HG02885 (cell line): Measurements from ENCODE around the gene ZNF507.
"Not testable (repeated sequence)": the region's sequence is repeated elsewhere in the genome, so short reads cannot be mapped to it uniquely, and the experiment has no call there.

Source experiments
- ATAC-seq: cut with Tn5 transposase; IDR thresholded peaks from one replicate; pipeline ENCODE4 v1.9.1; 2021; ENCODE audit warnings: mild to moderate bottlenecking; ENCODE audit not compliant: unreplicated experiment, poor library complexity

The ZNF507 gene

DNA sequence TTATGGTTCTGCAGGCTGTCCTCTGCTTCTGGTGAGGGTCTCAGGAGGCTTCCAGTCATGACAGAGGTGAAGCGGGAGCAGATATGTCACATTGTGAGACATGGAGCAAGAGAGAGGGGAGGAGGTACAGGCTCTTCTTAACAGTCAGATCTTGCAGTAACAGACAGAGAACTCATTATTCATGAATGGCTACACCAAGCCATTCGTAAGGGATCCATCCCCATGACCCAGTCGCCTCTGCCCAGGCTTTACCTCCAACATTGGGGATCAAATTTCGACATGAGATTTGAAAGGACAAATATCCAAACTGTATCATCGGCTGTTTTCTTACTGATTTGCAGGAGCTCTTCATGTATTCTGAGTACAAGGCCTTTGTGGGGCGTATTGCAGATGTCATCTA, 21.7 kb downstream of the ZNF507 start:
- ATAC-seq: no peak

DNA sequence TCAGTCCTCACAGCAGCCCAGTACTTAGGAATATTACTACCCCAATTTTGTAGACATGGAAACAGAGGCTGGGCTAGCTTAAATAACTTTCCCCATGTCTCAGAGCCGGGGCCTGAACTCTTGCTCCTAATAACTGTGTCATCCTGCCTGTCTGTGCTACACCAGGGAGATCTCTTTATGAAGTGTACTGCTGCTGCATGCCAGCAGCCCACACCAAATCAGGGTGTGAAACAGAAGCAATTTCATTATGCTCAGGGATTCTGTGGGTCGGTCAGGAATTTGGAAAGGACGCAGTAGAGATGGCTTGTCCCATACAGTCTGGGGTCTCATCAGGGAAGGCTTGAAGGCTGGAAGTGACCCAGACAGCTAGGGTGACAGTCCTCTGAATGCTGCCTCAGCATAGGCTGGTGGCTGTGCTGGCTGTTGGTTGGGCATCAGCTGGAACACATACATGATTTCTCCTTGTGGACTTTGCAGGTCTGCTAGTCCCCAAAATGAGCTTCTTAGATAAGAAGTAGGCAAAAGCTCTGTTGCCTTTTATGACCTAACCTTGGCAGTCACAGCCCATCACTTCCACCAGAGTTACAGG, 22.6 kb downstream of the ZNF507 start:
- ATAC-seq: no peak

DNA sequence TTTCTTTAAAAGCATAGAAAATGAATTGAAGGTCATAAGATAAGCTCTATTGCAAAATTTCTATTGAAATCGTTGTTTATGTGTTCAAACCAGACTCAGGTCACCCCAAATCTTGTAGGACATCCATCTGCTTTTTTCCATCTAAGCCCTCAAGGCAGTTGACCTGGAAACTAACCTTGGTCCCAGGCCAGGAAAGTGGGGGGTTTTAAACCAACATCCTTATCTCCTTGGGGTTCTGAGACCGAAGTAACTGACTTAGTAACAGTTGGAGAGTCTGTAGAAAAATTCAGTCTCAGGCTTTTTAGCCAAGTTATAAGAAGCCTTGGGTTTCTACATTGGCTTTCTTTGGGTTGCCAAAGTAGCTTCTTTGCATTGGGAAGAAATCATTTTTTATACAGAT, 23.4 kb downstream of the ZNF507 start:
- ATAC-seq: no peak

DNA sequence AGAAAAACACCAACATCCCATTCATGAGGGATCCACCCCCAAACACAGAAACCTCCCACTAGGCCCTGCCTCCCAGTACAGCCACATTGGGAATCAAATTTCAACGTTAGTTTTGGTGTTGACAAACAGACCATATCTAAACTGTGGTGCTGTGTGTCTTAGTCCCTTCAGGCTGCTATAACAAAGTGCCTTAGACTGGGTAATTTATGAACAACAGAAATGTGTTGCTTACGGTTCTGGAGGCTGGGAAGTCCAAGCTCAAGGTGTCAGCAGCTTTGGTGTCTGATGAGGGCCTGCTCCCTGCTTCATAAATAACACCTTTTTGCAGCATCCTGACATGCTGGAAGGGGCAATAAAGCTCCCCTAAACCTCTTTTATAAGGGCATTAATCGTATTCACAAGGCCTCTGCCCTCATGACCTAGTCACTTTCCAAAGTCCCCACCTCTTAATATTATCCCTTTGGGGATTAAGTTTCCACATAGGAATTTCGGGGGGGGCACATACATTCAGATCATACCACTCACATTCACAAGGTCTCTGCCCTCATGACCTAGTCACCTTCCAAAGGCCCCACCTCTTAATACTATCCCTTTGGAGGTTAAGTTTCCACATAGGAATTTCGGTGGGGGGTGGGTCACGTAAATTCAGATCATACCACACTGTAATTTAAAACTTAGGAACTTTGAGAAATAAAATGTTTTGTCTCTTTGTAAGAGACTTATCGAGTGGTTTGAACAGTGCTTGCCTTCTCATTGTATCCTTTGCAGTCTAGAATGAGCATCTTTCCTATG, 27.5 kb downstream of the ZNF507 start:
- no peak for ATAC-seq

DNA sequence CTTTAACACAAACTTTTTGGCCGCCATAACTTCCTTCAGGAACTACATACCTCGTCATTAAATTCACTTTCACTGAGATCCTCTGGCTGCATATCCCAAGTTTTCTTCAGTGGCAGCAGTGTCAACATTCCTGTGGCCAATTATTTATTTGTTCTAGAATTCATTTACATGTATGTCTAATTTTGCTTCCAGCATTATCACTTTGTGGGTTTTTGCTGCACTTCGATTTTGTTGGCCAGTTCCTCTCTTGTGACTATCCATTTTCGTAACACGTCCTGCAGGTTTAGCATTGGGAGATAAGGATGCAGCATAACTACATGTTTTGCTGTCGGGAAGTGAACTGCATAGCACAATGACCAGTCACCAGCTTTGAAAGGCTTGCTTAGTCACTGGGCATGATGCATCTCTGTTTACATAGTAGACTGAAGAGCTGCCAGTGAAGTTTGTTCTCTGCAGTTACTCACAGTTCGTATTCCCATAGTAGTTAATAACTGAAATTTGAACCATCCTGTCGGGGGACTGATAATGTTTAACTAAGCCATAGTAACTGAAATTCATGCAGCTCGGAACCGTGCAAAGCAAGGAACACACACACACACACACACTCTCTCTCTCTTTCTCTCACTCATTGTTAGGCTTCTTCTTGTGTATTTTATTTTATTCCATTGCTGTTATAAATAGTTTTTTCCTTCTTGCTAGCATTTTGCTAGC, 28.3 kb downstream of the ZNF507 start:
- no peak for ATAC-seq

DNA sequence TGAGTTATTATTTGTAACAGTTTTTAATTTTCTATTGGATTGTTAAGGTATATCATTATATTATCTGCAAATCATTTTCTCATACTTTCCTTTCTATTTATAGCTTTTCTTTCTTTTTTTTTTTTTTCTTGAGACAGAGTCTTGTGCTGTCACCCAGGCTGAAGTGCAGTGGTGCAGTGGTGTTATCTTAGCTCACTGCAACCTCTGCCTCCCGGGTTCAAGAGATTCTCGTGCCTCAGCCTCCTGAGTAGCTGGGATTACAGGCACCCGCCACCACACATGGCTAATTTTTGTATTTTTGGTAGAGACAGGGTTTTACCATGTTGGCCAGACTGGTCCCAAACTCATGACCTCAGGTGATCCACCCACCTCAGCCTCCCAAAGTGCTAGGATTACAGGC, 29.0 kb downstream of the ZNF507 start:
- not testable (repeated sequence) for ATAC-seq

DNA sequence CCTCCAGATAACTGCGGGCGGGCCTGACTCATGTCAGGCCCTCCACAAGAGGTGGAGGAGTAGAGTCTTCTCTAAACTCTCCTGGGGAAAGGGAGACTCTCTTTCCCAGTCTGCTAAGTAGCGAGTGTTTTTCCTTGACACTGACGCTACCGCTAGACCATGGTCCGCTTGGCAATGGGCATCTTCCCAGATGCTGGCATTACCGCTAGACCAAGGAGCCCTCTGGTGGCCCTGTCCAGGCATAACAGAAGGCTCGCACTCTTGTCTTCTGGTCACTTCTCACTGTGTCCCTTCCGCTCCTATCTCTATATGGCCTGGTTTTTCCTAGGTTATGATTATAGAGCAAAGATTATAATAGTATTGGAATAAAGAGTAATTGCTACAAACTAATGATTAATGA, 31.7 kb downstream of the ZNF507 start:
- not testable (repeated sequence) for ATAC-seq

DNA sequence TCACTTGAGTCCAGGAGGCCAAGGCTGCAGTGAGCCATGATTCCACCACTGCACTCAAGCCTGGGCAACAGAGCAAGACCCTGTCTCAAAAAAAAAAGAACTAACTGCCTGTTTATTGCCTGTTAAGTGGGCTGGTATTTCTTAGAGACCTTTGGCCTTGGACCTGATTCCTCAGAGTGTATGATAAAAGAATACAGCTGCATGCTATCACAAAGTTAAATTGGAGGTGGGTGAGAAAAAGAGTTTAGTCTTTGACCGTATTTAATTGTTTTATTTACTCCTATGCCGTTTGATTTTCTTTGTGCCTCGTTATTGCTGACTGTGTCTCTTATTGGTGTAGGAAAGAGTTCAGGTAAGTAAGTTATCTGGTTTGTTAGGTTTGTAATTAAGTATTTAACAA, 34.9 kb downstream of the ZNF507 start:
- ATAC-seq: no peak

DNA sequence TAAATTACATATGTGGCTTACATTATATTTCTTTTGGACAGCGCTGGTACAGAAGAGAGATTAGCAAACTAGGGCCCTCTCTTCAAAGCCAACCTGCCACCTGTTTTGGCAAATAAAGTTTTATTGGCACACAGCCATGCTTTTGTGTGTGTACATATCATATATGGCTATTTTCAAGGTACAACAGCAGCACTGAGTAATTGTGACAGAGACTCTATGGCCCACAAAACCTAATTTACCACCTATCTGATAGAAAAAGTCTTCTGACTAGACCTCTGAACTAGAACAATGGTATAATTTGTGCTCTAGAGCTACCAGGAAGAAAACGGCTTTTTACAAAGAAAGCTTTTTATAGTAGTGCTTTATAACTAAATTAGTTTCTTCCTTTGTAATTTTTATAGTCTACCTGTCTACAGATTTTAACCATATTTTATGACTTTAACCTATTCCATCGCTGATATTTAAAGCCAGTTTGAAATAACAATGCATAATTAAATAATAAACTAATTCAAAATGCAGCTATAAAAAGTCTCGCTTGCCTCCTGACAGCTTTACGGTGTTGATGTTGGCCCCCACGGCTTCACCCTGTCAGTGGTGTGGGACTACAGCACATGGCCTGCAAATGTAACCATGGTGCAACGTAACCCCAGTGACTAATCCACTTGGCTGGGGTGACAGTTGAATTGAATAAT, 42.4 kb downstream of the ZNF507 start:
- ATAC-seq: no peak

DNA sequence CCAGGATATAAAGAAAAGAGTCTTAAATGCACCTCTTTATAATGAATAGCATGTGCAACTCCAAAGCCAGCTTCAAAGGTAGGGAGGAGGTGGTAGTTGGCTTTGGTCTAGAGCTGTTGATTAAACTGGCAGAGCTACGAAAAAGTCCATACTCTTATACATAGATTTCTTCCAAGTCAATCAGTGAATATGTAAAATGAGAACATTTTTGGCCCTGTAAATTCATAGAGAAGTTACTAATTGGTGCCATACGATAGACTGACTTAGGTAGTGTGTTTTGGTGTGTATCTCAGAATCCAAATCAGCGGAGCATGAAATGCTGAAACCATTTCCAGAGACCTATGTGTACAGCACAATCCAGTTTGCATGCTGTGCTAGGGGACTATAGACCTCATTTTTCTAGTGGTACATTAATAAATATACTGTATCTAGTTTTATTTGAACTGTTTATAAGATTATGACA, 43.0 kb downstream of the ZNF507 start:
- ATAC-seq: no peak

DNA sequence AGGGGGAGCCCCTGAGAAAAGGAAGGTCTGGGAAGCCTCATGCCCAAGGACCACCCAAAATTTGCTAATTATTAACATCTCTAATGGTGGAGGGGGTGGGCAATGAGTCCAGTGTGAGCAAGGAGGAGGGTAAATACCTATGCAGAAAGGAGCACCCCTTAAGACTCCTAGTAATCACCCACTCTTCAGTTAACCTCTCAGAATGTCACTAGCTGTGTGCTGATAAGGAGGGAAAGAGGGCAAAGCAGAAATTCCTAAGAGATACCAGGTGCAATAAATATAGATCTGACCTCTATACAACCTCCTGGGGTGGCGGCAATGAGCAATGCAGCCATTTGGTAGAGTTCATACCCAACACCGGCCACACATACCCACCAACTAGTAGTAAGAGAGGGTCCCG, 47.5 kb downstream of the ZNF507 start:
- no peak for ATAC-seq

DNA sequence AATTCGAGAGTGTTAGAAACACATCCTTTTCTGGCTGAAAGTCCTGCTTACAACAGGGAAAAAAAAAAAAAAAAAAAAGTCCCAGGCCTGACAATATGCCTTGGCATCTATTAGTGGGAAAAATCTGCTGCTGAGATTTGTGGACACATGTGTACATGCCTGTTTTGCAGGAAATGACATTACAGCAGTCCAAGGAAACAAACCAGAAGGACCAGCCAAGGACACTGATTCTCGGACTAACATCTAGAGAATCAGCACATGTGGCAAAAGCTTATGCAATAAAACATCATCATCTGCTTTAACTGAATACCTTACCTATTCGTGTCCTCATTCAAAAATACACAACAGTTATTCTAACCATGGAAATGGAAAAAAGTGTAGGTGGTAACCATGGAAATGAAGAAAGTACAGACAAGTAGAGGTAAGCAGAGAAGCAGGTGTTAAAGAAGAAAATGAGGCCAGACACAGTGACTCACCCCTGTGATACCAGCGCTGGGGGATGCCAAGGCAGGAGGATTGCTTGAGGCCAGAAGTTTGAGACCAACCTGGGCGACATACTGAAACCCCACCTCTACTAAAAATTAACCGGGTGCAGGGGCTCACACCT, 50.7 kb downstream of the ZNF507 start:
- ATAC-seq: no peak

DNA sequence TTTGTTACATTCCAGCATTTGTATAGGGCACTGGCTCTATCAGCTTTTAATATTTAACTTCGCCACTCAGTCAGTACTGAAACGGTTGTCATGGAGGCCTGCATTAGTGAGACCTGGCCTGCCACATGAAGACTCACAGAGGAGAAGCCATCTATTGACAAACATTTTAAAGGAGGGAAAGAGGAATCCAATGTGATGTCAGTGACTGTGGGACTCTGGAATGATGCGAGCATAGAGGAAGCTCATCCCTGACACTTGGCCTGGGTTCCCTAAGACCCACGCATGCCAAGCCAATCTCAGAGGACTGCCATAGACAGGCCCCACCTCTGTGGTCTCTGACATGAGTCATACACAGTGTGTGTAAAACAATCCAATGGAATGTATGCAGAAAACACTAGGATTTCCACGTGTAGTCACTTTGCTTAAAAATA, 52.3 kb downstream of the ZNF507 start:
- no peak for ATAC-seq

DNA sequence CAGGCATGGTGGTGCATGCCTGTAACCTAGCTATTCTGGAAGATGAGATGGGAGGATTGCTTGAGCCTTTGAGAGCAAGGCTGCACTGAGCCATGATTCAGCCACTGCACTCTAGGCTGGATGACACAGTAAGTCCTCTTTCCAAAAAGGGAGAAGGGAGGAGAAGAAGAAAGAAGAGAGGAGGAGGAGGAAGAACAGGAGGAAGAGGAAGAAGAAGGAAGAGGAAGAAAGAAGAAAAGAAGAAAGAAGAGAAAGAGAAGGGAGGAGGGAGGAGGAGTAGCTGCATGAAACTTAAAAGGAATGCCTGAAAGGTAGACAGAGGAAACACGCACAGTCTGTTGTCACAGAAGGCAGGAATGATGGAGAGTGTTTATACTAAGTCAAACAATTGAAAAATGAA, 56.6 kb downstream of the ZNF507 start:
- no peak for ATAC-seq

DNA sequence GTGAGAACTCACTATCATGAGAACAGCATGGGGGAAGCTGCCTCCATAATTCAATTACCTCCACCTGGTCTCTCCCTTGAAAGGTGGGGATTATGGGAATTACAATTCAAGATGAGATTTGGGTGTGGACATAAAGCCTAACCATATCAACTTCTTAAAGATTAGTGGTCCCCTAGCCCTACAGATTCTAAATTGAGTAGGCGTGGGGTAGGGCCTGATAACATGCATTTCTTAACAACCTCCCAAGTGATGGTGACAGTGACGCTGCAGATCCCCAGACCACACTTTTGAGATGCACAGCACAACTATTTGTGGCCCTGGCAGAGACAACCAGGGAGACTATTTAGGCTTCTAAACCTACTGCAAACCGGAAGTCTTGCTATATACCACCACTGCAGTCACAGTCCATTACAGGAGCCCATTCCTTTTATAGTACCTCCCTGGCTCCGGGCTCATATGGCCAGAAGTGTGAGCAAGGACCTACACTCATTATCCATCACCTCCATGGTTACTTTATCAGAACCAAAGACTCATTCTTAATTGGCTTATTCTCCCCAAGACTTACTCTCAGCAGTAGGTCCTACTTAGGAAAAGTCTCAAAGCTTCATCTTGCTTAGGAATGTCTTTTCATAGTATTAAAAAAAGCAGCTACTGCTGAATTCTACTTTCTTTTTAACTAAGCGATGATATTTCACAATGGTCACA, 58.0 kb downstream of the ZNF507 start:
- ATAC-seq: no peak

DNA sequence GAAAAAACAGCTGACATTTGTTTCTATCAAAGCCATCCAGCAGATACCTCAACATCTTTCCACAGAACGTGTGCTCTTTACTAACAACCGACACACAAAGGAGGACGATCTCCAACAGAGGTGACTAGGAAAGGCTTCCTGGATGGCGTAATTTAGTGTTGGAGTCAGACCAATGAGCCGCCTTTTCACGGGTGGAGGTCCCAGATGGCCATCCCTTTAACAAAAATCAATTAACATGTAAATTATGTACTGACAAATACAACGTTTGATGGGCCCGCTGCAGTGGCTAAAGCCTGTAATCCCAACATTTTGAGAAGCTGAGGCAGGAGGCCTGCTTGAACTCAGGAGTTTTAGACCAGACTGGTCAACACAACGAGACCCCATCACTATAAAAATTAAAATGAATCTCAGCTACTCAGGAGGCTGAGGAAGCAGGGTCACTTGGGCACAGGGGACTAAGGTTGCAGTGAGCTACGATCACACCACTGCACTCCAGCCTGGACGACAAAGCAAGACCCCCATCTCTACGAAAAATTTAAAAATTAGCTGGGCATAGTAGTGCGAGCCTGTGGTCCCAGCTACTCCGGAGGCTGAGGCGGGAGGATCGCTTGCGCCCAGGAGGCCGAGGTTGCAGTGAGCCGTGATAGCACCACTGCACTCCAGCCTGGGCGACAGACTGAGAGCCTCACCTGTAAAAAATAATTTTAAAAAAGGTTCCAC, 59.0 kb downstream of the ZNF507 start:
- no peak for ATAC-seq

DNA sequence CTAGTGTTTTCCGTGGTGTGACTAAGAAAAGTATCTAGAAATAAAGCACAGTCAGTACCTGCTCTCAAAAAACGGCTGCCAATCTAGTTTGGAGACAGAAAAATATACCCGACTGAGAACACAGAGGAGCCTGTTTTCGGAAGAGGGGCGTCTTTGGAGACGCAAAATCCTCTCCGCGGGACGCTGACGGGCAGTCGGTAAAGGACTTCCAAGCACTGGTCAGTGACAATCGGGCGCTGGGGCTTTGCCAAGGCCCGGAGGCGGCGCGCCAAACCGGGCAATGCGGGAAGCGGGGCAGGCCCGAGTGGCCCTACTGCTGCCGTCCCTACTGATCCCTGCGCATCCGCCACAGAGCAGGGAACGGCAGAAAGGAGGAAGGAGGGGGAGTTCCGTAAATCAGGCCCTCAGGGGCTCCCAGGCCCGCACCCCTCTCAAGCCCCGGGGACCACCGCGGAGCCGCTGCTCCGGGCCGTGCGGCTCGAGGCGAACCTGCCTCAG, 59.6 kb downstream of the ZNF507 start:
- ATAC-seq: peak; percentile 8

DNA sequence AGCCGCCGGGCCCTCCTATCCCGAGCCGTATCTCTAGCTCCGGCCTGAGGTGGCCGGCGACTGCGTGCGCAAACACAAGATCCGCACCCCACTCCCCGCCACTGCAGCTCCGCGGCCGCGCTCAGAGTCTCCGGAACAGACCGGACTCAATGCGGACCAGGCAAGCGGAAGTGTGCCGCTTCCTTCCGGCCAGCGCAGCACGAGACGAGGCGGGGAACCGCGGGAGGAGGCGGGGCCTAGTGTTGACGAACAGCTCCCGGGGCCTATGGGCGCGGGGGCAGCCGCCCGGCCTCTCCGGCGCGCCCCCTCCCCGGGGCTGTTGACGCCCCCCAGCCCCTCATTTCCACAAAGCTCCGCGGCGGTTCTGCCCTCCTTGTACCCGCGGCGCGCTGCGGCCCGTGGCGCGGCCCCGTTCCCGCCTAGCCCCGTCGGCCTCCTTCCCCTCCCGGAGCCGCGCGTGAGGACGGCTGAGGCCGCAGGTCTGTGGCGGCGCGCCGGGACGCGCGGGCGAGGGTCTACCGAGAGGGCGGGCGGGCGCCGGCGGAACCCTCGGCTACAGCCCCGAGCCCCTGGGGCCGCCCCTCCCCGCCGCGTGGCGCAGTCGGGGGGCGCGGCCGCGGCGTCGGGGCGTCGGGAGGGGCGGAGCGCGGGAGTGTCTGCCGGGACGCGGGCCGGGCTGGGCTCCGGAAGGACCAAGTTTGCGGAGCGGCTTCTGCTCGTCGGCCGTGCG, 60.2 kb downstream of the ZNF507 start, which contains the start of gene DPY19L3:
TSS of gene DPY19L3 (plus strand) at position 340 of the 730 bp plus-strand sequence. CDS start 2,484 bp downstream, outside the sequence.
- peak; percentile 93 for ATAC-seq
